GM19438 (cell line): ENCODE measurements around the gene PHGDH.
"Not testable (repeated sequence)": the region's sequence is repeated elsewhere in the genome, so short reads cannot be mapped to it uniquely, and the experiment has no call there.

Source experiments
- ATAC-seq: cut with Tn5 transposase; IDR thresholded peaks from one replicate; pipeline ENCODE4 v1.9.1; 2021; ENCODE audit warnings: low read depth; ENCODE audit not compliant: unreplicated experiment

The PHGDH gene

GRCh38 chr1:119696863-119697262 is 14.9 kb upstream of the PHGDH start:
- not testable (repeated sequence) for ATAC-seq

GRCh38 chr1:119697598-119697997 is 14.1 kb upstream of the PHGDH start:
- no peak for ATAC-seq

GRCh38 chr1:119700326-119700725 is 11.4 kb upstream of the PHGDH start:
- ATAC-seq, result no peak

GRCh38 chr1:119701659-119702058 is 10.1 kb upstream of the PHGDH start:
- no peak for ATAC-seq

- ATAC-seq, result no peak
These were observed 9.3 kb upstream of the PHGDH start for GRCh38 chr1:119702384-119702783.

DNA sequence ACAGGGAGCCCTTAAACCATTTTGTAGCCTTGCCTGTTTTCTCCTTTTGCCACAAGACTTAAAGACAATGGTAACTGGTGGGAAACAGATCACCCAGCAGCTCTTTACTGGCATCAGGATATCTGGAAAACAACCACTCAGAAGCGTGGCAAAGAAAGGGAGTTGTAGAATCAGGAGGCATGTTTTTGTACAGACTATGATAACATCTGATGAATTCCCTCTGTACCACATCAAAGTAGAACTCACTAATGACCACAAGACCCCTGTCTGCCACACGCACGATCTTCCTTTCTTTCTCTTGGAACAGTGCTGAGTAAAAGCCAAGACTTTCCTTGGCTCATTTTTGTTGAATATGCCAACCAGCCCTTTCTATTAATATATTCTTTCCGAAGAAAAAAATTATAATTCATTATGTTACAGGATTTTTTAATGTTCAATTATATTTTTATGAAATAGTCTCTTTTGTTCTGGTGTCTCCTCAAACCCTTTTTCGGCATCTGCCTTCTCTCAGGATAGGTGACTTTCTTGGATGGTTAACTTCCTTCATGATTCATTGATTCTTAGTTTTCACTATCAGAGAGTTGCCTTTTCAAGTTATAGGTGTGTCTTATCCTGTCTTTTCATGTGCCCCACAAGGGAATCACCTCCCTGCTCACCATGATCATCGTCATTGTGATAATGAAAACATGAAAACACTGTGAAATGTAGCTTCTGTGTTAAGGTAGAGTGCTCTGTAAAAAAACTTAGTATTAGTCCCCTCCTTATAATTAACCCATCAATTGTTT is 7.9 kb upstream of the PHGDH start:
- ATAC-seq, result no peak

DNA sequence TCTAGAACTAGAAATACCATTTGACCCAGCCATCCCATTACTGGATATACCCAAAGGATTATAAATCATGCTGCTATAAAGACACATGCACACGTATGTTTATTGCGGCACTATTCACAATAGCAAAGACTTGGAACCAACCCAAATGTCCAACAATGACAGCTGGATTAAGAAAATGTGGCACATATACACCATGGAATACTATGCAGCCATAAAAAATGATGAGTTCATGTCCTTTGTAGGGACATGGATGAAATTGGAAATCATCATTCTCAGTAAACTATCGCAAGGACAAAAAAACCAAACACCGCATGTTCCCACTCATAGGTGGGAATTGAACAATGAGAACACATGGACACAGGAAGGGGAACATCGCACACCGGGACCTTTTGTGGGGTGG is 5.1 kb upstream of the PHGDH start:
- not testable (repeated sequence) for ATAC-seq

DNA sequence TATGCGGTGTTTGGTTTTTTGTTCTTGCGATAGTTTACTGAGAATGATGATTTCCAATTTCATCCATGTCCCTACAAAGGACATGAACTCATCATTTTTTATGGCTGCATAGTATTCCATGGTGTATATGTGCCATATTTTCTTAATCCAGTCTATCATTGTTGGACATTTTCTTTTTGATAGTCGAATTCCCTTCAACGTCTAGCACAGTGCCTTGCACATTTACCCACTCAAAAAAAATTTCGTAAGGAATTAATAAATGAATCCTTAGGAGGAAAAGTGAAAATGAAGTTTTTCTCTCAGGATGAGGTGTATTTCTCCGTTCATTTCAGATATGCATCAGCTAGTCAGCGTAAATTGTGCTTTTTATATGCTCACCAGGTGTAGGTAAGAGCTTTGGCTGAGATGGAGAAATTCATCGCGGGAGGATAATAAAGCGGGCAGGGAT is 354 bp upstream of the PHGDH start:
- ATAC-seq, result not testable (repeated sequence)

- peak; percentile 64 for ATAC-seq
These were observed 756 bp downstream of the PHGDH start for GRCh38 chr1:119712342-119713038.

DNA sequence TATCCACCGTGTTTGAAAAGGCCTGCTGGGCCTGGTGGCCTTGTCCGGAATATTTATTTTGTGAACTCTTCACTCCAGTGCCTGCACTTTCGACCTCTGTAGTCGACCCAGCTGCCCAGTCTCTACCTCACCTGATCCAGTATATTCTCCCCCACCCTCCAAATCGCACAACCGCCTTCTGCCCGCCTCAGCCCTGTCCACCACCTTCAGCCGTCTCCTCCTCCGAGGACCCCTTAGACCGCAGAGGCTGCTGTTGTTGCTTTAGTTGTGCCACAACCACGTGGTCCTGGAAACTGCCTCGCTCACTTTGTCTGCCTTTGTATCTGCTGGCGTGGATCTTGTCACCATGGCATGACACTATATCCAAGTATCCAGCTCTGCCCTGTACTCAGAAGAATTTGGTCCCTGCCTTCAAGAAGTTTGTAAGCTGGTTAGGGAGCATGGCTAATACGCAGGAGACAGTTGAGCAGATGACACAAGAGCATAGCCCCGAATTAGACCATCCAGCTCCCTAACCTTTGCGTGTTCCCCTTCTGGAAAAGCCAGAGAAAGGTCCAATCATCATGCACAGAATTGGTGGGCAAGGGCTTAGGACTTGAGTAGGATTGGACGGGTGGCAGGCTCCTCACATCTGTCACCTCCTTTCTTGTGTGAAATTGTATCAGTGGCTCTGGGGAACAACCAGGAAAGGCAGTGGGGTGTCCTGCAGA is 1.5 kb downstream of the PHGDH start:
- ATAC-seq, result no peak

DNA sequence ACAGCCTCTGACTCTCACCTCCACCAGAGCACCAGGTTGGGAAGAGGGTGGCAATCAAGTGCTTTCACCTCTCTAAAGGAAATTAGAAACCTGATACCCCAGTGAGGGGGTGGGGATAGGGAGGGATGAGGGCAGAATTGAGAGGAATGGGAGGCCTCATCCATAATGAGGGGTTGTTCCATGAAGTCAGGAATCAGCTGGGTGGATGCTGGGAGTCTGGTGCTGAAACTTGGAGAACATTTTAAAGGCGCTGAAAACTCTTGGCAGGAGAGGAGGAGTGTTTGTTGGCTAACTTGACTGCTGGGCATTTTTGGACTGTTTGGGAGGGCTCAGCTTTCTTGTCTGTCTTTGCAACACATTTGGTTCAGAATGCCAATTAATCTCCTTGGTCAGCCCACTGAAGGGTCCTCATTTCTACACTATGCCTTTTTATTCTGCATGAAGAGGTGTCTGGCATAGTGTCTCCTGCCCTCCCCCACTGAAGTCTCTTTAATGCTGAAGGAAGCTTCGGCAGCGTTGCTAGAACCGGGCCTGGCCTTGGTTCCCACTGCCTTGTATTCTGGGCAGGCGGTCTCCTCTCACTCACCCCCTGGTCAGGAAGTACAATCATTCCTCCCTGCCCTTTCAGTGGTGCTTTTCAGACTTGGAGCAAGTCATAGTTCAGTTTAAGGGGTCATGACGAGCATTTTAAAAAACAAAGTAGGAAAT is 2.2 kb downstream of the PHGDH start:
- ATAC-seq, result no peak

DNA sequence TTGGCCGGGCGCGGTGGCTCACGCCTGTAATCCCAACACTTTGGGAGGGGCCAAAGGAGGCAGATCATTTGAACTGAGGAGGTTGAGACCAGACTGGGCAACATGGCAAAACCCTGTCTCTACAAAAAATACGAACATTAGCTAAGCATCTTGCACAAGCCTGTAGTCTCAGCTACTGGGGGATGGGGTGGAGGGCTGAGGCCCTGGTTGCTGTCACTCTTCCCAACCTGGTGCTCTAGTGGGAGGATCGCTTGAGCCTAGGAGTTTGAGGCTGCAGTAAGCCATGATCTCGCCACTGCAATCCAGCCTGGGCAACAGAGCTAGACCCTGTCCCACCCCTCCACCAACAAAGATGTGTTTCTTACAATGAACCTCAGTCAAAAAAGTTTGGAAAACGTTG is 2.8 kb downstream of the PHGDH start:
- no peak for ATAC-seq

- ATAC-seq, result no peak
These were observed 3.8 kb downstream of the PHGDH start for GRCh38 chr1:119715542-119715941.

- ATAC-seq, result no peak
These were observed 6.7 kb downstream of the PHGDH start for GRCh38 chr1:119718409-119718808.

DNA sequence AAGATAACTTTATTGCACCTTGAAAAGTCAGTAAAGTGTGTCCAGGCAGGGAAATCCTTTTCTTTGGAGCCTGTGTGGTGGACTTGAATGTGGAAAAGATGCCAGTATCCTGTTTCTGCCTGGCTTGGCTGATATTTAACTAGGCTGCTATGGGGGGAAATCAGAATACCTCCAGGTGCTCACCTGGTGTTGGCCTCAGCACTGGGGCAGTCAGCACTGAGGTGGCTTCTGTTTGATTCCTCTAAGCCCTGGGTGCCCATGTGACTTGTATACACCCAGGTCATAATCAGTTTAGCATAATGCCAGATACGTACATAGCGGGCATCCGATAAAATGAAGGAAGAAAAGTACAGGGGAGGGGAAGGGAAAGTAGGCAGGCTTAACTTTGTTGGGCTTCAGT is 7.2 kb downstream of the PHGDH start:
- ATAC-seq, result no peak

GRCh38 chr1:119720866-119721440 is 9.2 kb downstream of the PHGDH start:
- ATAC-seq, result no peak

DNA sequence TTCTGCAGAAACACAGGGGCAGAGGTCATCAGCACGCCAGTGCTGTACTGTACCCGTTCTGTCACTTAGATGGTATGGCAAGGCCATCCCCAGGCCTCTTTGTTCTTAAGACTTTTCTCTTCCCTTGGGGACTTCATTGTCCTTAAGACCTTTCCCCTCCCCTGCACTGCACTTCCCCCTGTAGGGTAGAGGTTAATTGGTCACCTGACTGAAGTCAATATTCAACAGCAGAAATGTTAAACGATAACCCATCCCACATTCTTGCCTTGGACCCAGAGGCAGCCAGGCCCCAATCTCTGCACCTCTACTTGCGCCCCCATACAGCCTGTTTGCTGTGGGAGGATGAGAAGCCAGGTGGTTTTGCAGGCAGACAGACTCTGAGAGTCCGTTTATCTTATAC is 10.2 kb downstream of the PHGDH start:
- no peak for ATAC-seq

DNA sequence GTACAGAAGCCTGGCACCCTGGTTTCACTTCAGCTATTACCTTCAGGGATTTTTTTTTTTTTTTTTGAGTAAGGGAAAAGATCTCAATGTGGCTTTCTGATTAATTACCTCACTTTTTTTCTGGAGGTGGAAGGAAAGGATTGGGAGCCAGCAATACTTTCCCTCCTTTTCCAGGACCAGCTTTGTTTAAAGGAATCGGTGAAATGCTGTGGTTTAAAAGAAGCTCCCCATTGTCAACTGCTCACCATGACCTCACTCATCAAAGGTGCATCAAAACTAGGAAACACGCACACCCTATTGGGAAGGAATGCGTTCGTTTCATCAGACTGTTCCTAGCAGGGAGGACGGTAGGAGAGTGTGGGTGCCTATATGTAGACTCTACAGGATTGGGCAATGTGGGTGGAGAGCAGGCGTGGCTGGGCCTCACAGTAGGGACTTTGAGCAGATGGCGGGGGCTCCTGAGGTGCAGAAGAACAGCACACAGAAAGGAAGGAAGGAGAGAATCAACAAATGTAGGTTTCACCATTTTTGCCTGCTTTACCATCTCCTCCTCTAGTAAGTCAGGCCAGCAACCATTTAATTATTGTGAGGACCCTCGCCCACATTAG is 13.0 kb downstream of the PHGDH start:
- ATAC-seq, result no peak

- ATAC-seq, result no peak
These were observed 13.9 kb downstream of the PHGDH start for GRCh38 chr1:119725626-119726025.

- ATAC-seq, result no peak
These were observed 16.3 kb downstream of the PHGDH start for GRCh38 chr1:119727991-119728390.
